Stomach (tissue), 9 donors: Measurements from ENCODE around the gene FAM107B. TPM values are rescaled to one million over a fixed set of nuclear protein-coding genes. Genes with fewer than 3 reads are reported as not detected.

Source experiments
- DNase-seq, 2 donors: peaks; one replicate each; pipeline versions ENCODE4 v3.0.0 to v3.0.0-alpha.2; 2013 to 2019
- H3K27ac ChIP-seq, 5 donors: fragments of 200-600 bp in 4 of 5; sonication (generic) in 4 of 5; one replicate each; pipeline ENCODE4 v1.5.1; 2013 to 2019; ENCODE audit warnings: mild to moderate bottlenecking in 1 of 5, moderate library complexity in 1 of 5
- H3K27me3 ChIP-seq, 3 donors: fragments of 200-600 bp; sonication (generic); one replicate each; pipeline ENCODE4 v1.5.1; 2017 to 2019; ENCODE audit warnings: mixed run types in 1 of 3
- H3K36me3 ChIP-seq, 4 donors: fragments of 200-600 bp; sonication (generic); 1 replicate in 3 of 4; 2 replicates in 1 of 4; pipeline ENCODE4 v1.5.1; 2016 to 2019
- H3K4me1 ChIP-seq, 4 donors: fragments of 200-600 bp; sonication (generic); one replicate each; pipeline ENCODE4 v1.5.1; 2016 to 2019
- H3K4me3 ChIP-seq, 4 donors: fragments of 200-600 bp; sonication (generic) in 3 of 4; one replicate each; pipeline ENCODE4 v1.5.1; 2016 to 2019; ENCODE audit warnings: mild to moderate bottlenecking in 1 of 4
- H3K9me3 ChIP-seq, 4 donors: fragments of 200-600 bp; sonication (generic); one replicate each; pipeline ENCODE4 v1.5.1; 2016 to 2019
- EP300 ChIP-seq: sonication (generic); formaldehyde crosslinking; IDR thresholded peaks from one replicate; pipeline ENCODE4 v1.6.1; 2017; ENCODE audit warnings: antibody characterized with exemption
- POLR2A ChIP-seq, 4 donors: fragments of 450-650 bp; IDR thresholded peaks; one replicate each; pipeline ENCODE4 v1.6.1; 2016; ENCODE audit warnings: antibody characterized with exemption in 4 of 4, control low read depth in 2 of 4, mild to moderate bottlenecking in 1 of 4, moderate library complexity in 1 of 4
- POLR2AphosphoS5 ChIP-seq, 3 donors: sonication (generic); formaldehyde crosslinking; IDR thresholded peaks; one replicate each; pipeline ENCODE4 v1.6.1; 2016; ENCODE audit warnings: antibody characterized with exemption in 3 of 3
- WGBS, 5 donors: extraction: QIAGEN DNeasy Blood & Tissue Kit in 3 of 5; methylation state at CpG; one replicate each; pipeline versions ENCODE4 v1.1.5 to v1.1.7; 2013 to 2018; 5-methylcytosine and 5-hydroxymethylcytosine counted together
- intact Hi-C: fragments of 100-400 bp; cut with DNase I; formaldehyde crosslinking; loops from one replicate; pipeline ENCODE4 v1.15.1; 2023; ENCODE audit warnings: low total_unique reads
- polyA plus RNA-seq, 3 donors: library from polyadenylated mRNA; stranded (reverse); fragments of 200-250 nt; gene quantifications; one replicate each; pipeline ENCODE4 v1.2.3, GENCODE V29; 2013
- total RNA-seq, 5 donors: library from RNA; depleted of rRNA; stranded (reverse); fragments of >200 nt; gene quantifications; one replicate each; pipeline versions ENCODE4 v1.1.0 to v1.2.3, GENCODE V29; 2014 to 2016
- TF ChIP-seq, protein P1 (sequence below), 7 experiments: fragments of 450-650 bp in 4 of 7; fragments of 200-600 bp in 3 of 7; sonication (generic) in 3 of 7; IDR thresholded peaks; one replicate each; pipeline ENCODE4 v1.5.1; 2016 to 2019; ENCODE audit warnings: antibody characterized with exemption in 7 of 7, control low read depth in 2 of 7, mild to moderate bottlenecking in 1 of 7
- donor health status: healthy with polysubstance abuse.
- donor health status: Bipolar disorder and iron deficiency.
- donor health status: healthy.

The FAM107B gene
- total and polyA plus RNA-seq, 8 donors, result 18.7 to 397 (median 160) TPM

DNA sequence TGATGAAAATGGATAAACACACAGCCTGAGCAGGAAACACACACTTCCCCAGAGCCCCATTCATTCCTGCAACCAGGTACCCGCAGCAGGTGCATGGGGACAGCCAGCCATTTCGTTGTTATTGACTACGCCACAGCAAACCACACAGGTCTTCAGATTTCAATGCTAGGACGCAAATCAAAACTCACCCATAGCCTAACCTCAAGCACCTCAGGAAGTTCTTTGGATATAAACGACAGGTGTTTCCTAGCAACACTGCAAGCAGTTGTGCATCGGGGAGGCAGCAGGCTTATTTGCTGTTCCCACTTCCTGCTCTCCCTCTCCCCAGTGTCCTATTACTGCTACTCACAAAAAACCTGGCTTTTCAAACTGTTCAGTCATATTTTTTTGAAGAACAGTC, 267.5 kb downstream of the FAM107B start:
- no peaks in the 10 kb centered on the region for H3K27me3 ChIP-seq
- TF ChIP-seq, protein P1, sequence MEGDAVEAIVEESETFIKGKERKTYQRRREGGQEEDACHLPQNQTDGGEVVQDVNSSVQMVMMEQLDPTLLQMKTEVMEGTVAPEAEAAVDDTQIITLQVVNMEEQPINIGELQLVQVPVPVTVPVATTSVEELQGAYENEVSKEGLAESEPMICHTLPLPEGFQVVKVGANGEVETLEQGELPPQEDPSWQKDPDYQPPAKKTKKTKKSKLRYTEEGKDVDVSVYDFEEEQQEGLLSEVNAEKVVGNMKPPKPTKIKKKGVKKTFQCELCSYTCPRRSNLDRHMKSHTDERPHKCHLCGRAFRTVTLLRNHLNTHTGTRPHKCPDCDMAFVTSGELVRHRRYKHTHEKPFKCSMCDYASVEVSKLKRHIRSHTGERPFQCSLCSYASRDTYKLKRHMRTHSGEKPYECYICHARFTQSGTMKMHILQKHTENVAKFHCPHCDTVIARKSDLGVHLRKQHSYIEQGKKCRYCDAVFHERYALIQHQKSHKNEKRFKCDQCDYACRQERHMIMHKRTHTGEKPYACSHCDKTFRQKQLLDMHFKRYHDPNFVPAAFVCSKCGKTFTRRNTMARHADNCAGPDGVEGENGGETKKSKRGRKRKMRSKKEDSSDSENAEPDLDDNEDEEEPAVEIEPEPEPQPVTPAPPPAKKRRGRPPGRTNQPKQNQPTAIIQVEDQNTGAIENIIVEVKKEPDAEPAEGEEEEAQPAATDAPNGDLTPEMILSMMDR (IDR thresholded peaks at IDR 0.05), result no peak
- TF ChIP-seq POLR2AphosphoS5 (IDR thresholded peaks at IDR 0.05) (no peak), EP300 (no peak), POLR2A (IDR thresholded peaks at IDR 0.05) (no peak)
- H3K9me3 ChIP-seq, result no peaks in the 10 kb centered on the region
- no peaks in the 10 kb centered on the region for H3K4me1 ChIP-seq
- intact Hi-C loops, result loop anchor here (10.0 kb wide), 1 partner anchor 318 kb away; no protein-coding TSS in a partner anchor
- H3K36me3 ChIP-seq, result peaks cover 0 to 31% (median 17%) of the 10 kb centered on the region in 4 donors
- H3K27ac ChIP-seq, result no peak overlapping the region
- no peak overlapping the region for H3K4me3 ChIP-seq
- peak in 1 of 2 donors; percentile 68 for DNase-seq
- WGBS, 5 donors, result 45 to 57% (median 56%) methylated on average over 6 of the region's 6 CpGs

DNA sequence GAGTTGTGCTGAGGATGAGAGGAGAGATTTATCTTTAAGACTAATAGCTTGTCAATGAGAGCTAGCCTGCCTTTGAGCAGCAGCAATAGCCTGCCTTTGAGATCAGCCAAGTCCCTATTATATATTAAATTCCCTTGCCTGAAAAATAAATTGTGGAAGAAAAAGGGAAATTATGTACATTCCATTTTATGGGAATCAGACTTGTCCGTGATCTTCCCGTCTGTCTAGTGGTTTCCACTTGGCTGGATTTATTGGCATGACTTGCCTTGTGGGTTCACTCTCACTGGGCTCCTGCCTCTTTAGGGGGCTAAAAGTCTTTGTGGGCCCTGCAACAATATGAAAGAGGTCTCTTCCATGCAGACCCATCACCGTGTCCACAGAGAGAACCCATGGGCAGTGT, 272.3 kb downstream of the FAM107B start:
- peaks cover 0 to 21% (median 11%) of the 10 kb centered on the region in 4 donors for H3K4me1 ChIP-seq
- WGBS, 5 donors, result 50 to 78% (median 68%) methylated on average over 3 of the region's 3 CpGs
- no peak for DNase-seq
- no peak overlapping the region for H3K4me3 ChIP-seq
- H3K27ac ChIP-seq, result no peak overlapping the region
- H3K27me3 ChIP-seq, result no peaks in the 10 kb centered on the region
- H3K9me3 ChIP-seq, result no peaks in the 10 kb centered on the region
- intact Hi-C loops, result loop anchor here (10.0 kb wide), 1 partner anchor 322 kb away; no protein-coding TSS in a partner anchor
- H3K36me3 ChIP-seq, result no peaks in the 10 kb centered on the region
- TF ChIP-seq POLR2A (IDR thresholded peaks at IDR 0.05), result no peak
- no peak for TF ChIP-seq EP300
- TF ChIP-seq POLR2AphosphoS5 (IDR thresholded peaks at IDR 0.05), result no peak
- TF ChIP-seq, protein P1 (IDR thresholded peaks at IDR 0.05), result no peak

DNA sequence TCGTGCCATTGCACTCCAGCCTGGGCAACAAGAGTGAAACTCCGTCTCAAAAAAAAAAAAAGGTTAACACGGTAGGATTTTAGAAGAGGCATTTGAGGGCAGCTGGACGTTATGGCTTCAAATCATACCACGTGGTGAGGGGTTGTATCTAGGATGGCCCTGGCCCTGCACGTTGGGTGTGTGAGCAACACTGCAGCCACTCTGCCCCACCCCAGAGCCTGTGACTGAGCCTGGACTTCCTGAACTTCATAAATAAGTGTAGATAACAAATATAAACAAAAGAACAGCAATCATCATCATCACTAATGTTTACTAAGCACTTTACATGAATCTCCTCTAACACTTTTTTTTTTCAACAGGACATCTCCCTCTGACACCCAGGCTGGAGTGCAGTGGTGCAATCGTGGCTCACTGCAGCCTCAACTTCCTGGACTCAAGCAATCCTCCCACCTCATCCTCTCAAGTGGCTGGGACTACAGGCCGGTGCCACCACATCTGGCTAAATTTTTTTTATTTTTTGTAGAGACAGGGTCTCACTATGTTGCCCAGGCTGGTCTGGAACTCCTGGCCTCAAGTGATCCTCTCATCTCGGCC, 274.4 kb downstream of the FAM107B start:
- peaks cover 0 to 21% (median 11%) of the 10 kb centered on the region in 4 donors for H3K4me1 ChIP-seq
- no peaks in the 10 kb centered on the region for H3K27me3 ChIP-seq
- H3K36me3 ChIP-seq, result no peaks in the 10 kb centered on the region
- 53 to 65% (median 56%) methylated on average over 8 to 9 of the region's 9 CpGs for WGBS, 5 donors
- H3K27ac ChIP-seq, result no peak overlapping the region
- no peak for TF ChIP-seq POLR2A (IDR thresholded peaks at IDR 0.05)
- peak in 1 of 3 donors; percentile 12 for TF ChIP-seq POLR2AphosphoS5 (IDR thresholded peaks at IDR 0.05)
- DNase-seq, result no peak
- H3K9me3 ChIP-seq, result no peaks in the 10 kb centered on the region
- intact Hi-C loops, result loop anchor here (10.0 kb wide), 1 partner anchor 325 kb away; no protein-coding TSS in a partner anchor
- no peak overlapping the region for H3K4me3 ChIP-seq

DNA sequence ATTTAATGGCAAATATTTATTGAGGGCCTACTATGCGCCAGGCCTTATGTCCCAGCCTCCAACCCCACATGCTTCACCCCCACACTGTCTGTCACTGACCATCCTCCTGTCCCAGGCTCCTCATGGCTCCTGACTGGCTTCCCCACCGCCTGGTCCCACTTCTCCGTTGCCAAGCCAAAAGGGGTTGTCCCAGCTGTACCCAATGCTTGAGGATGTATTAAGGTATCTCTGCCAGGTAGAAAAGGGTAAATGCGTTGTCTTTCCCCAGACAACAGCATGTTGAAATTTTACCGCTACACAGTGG, 275.1 kb downstream of the FAM107B start:
- Histone ChIP-seq H3K4me3 (no peak overlapping the region), H3K36me3 (no peaks in the 10 kb centered on the region), H3K9me3 (no peaks in the 10 kb centered on the region), H3K4me1 (peaks cover 0 to 21% (median 11%) of the 10 kb centered on the region in 4 donors), H3K27ac (peak overlapping the region in 3 of 5 donors; percentile 37 to 64 (median 54)), H3K27me3 (no peaks in the 10 kb centered on the region)
- intact Hi-C loops, result no loop called here
- 87 to 95% (median 90%) methylated on average over 4 to 5 of the region's 5 CpGs for WGBS, 5 donors
- TF ChIP-seq POLR2AphosphoS5 (IDR thresholded peaks at IDR 0.05) (no peak), POLR2A (IDR thresholded peaks at IDR 0.05) (no peak), EP300 (no peak)
- TF ChIP-seq, protein P1 (IDR thresholded peaks at IDR 0.05), result no peak
- DNase-seq, result no peak

DNA sequence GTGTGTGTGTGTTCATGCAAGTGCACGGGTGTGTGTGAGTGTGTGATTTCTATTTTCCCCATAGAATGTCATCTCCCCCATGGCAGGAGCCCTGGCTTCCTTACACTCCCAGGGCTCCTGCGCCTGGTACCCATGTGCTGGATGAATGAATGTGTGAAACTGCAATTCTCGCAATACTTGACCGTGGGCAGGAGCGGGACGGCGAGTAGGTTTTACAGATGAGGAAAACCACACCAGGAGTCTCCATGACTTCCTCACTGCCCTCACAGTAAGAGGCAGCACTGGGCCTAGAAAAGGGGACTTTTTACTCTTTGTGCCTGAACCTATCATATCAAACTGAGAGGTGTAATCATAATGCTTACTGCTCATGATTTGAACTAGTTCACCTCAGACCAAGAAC, 276.4 kb downstream of the FAM107B start:
- Histone ChIP-seq H3K27me3 (no peaks in the 10 kb centered on the region), H3K36me3 (no peaks in the 10 kb centered on the region), H3K9me3 (no peaks in the 10 kb centered on the region), H3K27ac (peak overlapping the region in 1 of 5 donors; percentile 64), H3K4me3 (no peak overlapping the region), H3K4me1 (peaks cover 0 to 21% (median 11%) of the 10 kb centered on the region in 4 donors)
- whole genome bisulfite sequencing, 5 donors, result 79 to 97% (median 91%) methylated on average over 7 of the region's 7 CpGs
- TF ChIP-seq POLR2A (IDR thresholded peaks at IDR 0.05) (no peak), POLR2AphosphoS5 (IDR thresholded peaks at IDR 0.05) (no peak), EP300 (no peak)
- TF ChIP-seq, protein P1 (IDR thresholded peaks at IDR 0.05), result no peak
- DNase-seq, result no peak
- intact Hi-C loops, result no loop called here
